ENCODE results near the gene RNF157. TPM values are rescaled to one million over a fixed set of nuclear protein-coding genes. Genes with fewer than 3 reads are reported as not detected.

Gene RNF157
- total and polyA plus RNA-seq, 2 of the 13 experiments (the other 11 are each of a cell fraction or from before 2014, with no cell fraction given), result 0.44 to 1.5 TPM

- TF ChIP-seq LBX2 (CRISPR knock-in tag; IDR thresholded peaks at IDR 0.05; ENCODE audit: borderline replicate concordance) (no peak), ZNF747 (CRISPR knock-in tag; IDR thresholded peaks at IDR 0.05; ENCODE audit: borderline replicate concordance) (no peak), ZNF768 (CRISPR knock-in tag; IDR thresholded peaks at IDR 0.05) (peak; percentile 25; the same call in 1 of the 2 replicates), MATR3 (CRISPR knock-in tag; IDR thresholded peaks at IDR 0.05) (no peak), PRDM4 (CRISPR knock-in tag; IDR thresholded peaks at IDR 0.05; ENCODE audit: borderline replicate concordance) (no peak), ZNF569 (CRISPR knock-in tag; IDR thresholded peaks at IDR 0.05; ENCODE audit: borderline replicate concordance) (no peak), TAF15 (IDR thresholded peaks at IDR 0.05; ENCODE audit: low read depth, low read length, poor library complexity, severe bottlenecking) (no peak), STAT5B (CRISPR knock-in tag; IDR thresholded peaks at IDR 0.05) (no peak; the same call in 1 of the 2 replicates), ZNF530 (CRISPR knock-in tag; IDR thresholded peaks at IDR 0.05; ENCODE audit: low read depth) (0 out of 2 replicates have a peak, but pooled peaks have one; percentile 56), SP140L (CRISPR knock-in tag; IDR thresholded peaks at IDR 0.05; ENCODE audit: borderline replicate concordance) (no peak), HNF1A (IDR thresholded peaks at IDR 0.05; ENCODE audit: low read depth) (no peak), HNF1A (CRISPR knock-in tag; IDR thresholded peaks at IDR 0.05; ENCODE audit: borderline replicate concordance) (no peak), ZNF773 (CRISPR knock-in tag; IDR thresholded peaks at IDR 0.05; ENCODE audit: borderline replicate concordance) (no peak; the same call in 1 of the 2 replicates), SAFB2 (CRISPR knock-in tag; IDR thresholded peaks at IDR 0.05; ENCODE audit: borderline replicate concordance, low read depth) (no peak), BCLAF1 (IDR thresholded peaks at IDR 0.05) (no peak), ASH2L (IDR thresholded peaks at IDR 0.05; ENCODE audit: insufficient read length, low read depth, low read length) (no peak), MIER2 (CRISPR knock-in tag; IDR thresholded peaks at IDR 0.05) (no peak)
Measured at GRCh38 chr17:76240461-76241203, at the start of gene RNF157 (continued).
